K562 (cell line): Measurements from ENCODE around the gene ZBTB20. TPM values are rescaled to one million over a fixed set of nuclear protein-coding genes. Genes with fewer than 3 reads are reported as not detected.

Experiments used
- ATAC-seq: fragments of 200-7000 bp; cut with Tn5 transposase; 3 replicates; pipeline ENCODE4 v1.9.1; 2020; ENCODE audit warnings: moderate library complexity
- BruUV-seq: library from RNA; stranded (reverse); fragments of 400-500 nt; replicated peaks from 2 replicates; lab custom pipeline; 2021; lab: Mats Ljungman, UMichigan
- CTCF ChIA-PET: fragments of 300-600 bp; formaldehyde crosslinking; extraction: SDS; loops from one replicate; lab custom pipeline; 2021; ENCODE audit warnings: low intra/inter-chr PET ratio; lab: Yijun Ruan, JAX
- POLR2A ChIA-PET: fragments of 300-600, 350-650 bp; sonication (Branson Sonifier 250); formaldehyde crosslinking; extraction: SDS; loops from one replicate; lab custom pipeline; 2021; ENCODE audit warnings: antibody characterized with exemption, inconsistent platforms; lab: Yijun Ruan, JAX
- DNase-seq, 4 experiments: peaks; one replicate each; pipeline versions ENCODE4 v3.0.0 to v3.0.0-alpha.2; 2011 to 2018; ENCODE audit warnings: low spot score in 3 of 4, mixed read lengths in 3 of 4; ENCODE audit errors: extremely low read depth in 1 of 4
- FAIRE-seq: peaks from 2 replicates; lab custom pipeline; 2011; peaks lifted over from hg19 to GRCh38; lab: Jason Lieb, UNC
- H2AFZ ChIP-seq: 2 replicates; pipeline ENCODE4 v1.6.0; 2011; ENCODE audit warnings: low read depth, low read length, control low read depth, inconsistent platforms
- H3K27ac ChIP-seq: fragments of 200-600 bp; 3 replicates; pipeline ENCODE4 v1.8.0; 2011; ENCODE audit warnings: low read depth, mild to moderate bottlenecking, control low read depth, inconsistent platforms, low read length, moderate library complexity, mixed read lengths; ENCODE audit errors: extremely low read depth
- H3K27me3 ChIP-seq, 2 experiments: fragments of 300-600 bp in 1 of 2; 2 replicates in 1 of 2; 3 replicates in 1 of 2; pipeline versions ENCODE4 v1.6.0 to v1.8.0; 2011; ENCODE audit warnings: inconsistent platforms in 2 of 2, low read length in 2 of 2, mild to moderate bottlenecking in 1 of 2, mixed read lengths in 1 of 2, moderate library complexity in 1 of 2; ENCODE audit not compliant: control insufficient read depth in 2 of 2, insufficient read depth in 2 of 2
- H3K36me3 ChIP-seq: fragments of 300-600 bp; 3 replicates; pipeline ENCODE4 v1.8.0; 2011; ENCODE audit warnings: mild to moderate bottlenecking, low read length, inconsistent platforms; ENCODE audit not compliant: control insufficient read depth, insufficient read depth
- H3K4me1 ChIP-seq, 2 experiments: fragments of 200-600 bp in 1 of 2; replicated peaks in 1 of 2; 2 replicates in 1 of 2; 3 replicates in 1 of 2; pipeline versions ENCODE4 v1.5.1 to v1.8.0; 2011; ENCODE audit warnings: inconsistent platforms in 2 of 2, low read length in 2 of 2, mild to moderate bottlenecking in 1 of 2, mixed read lengths in 1 of 2, moderate library complexity in 1 of 2; ENCODE audit not compliant: control insufficient read depth in 2 of 2, insufficient read depth in 2 of 2
- H3K4me2 ChIP-seq: 2 replicates; pipeline ENCODE4 v1.6.1; 2011; ENCODE audit warnings: low read length, control low read depth, inconsistent platforms, mixed read lengths; ENCODE audit not compliant: insufficient read depth
- H3K4me3 ChIP-seq: fragments of 200-600 bp; sonication (generic), shearing (Covaris generic); 2 replicates; pipeline ENCODE4 v1.5.1; 2016; ENCODE audit warnings: control low read depth, inconsistent platforms
- H3K79me2 ChIP-seq: fragments of 200-600 bp; 3 replicates; pipeline ENCODE4 v1.8.0; 2011; ENCODE audit warnings: low read length, inconsistent platforms; ENCODE audit not compliant: control insufficient read depth, insufficient read depth
- H3K9ac ChIP-seq, 2 experiments: 2 replicates each; pipeline versions ENCODE4 v1.6.0 to v1.6.1; 2011; ENCODE audit warnings: low read depth in 2 of 2, low read length in 2 of 2, control low read depth in 1 of 2, inconsistent platforms in 1 of 2, mild to moderate bottlenecking in 1 of 2, mixed read lengths in 1 of 2; ENCODE audit not compliant: insufficient read depth in 1 of 2
- H3K9me1 ChIP-seq: one replicate; pipeline ENCODE4 v1.6.0; 2011; ENCODE audit warnings: inconsistent platforms, mild to moderate bottlenecking, low read length, moderate library complexity; ENCODE audit not compliant: control insufficient read depth, insufficient read depth
- H3K9me3 ChIP-seq: replicated peaks from 2 replicates; pipeline ENCODE4 v1.5.1; 2011; ENCODE audit warnings: low read depth, low read length, inconsistent platforms; ENCODE audit not compliant: control insufficient read depth, insufficient read depth
- H4K20me1 ChIP-seq: replicated peaks from 2 replicates; pipeline ENCODE4 v1.6.1; 2011; ENCODE audit warnings: low read length, inconsistent platforms, mixed read lengths; ENCODE audit not compliant: control insufficient read depth, insufficient read depth
- BDP1 ChIP-seq: IDR thresholded peaks from 3 replicates; pipeline ENCODE4 v1.6.1; 2011; ENCODE audit not compliant: insufficient read length, insufficient read depth
- CREM ChIP-seq: IDR thresholded peaks from 2 replicates; pipeline ENCODE4 v1.6.1; 2014; ENCODE audit warnings: antibody characterized with exemption, low read depth
- KDM4B ChIP-seq, 2 experiments: fragments of 450-650 bp in 1 of 2; sonication (generic) in 1 of 2; IDR thresholded peaks; 2 replicates each; pipeline ENCODE4 v1.6.1; 2016 to 2017; ENCODE audit warnings: borderline replicate concordance in 2 of 2, antibody characterized with exemption in 1 of 2, low read depth in 1 of 2, mild to moderate bottlenecking in 1 of 2
- LCOR ChIP-seq: sonication (generic); formaldehyde crosslinking; IDR thresholded peaks from 2 replicates; pipeline ENCODE4 v1.8.0; 2022; ENCODE audit warnings: mild to moderate bottlenecking, missing genetic modification reagents
- WGBS: fragments of 100-300 bp; shearing (Covaris generic); methylation state at CpG from one replicate; pipeline ENCODE4 v1.1.6; 2016; ENCODE audit warnings: low coverage, mixed read lengths; ENCODE audit not compliant: insufficient coverage; ENCODE audit errors: missing lambda C conversion rate; 5-methylcytosine and 5-hydroxymethylcytosine counted together
- in situ Hi-C: fragments of 300-500 bp; cut with MboI; formaldehyde crosslinking; loops from 4 replicates; pipeline ENCODE4 v1.15.0; 2018; ENCODE audit warnings: inconsistent platforms, mixed read lengths
- intact Hi-C: fragments of 100-400 bp; cut with micrococcal nuclease; formaldehyde crosslinking; loops from 2 replicates; pipeline ENCODE4 v1.14.2; 2022
- polyA plus RNA-seq, 8 experiments: library from polyadenylated mRNA; depleted of rRNA in 4 of 8; stranded (reverse) in 5 of 8; unstranded in 3 of 8; fragments of >200 nt; fragmentation: Nextera tagmentation in 2 of 8; fragmentation: Illumina TruSeq in 1 of 8; extraction: Ambion mirVana in 2 of 8; extraction: Trizol in 1 of 8; gene quantifications; 2 replicates each; pipeline versions ENCODE4 v1.2.1 to v1.2.3, GENCODE V29; 2011 to 2014; ENCODE audit warnings: inconsistent platforms in 1 of 8, missing spikeins in 1 of 8
- total RNA-seq, 7 experiments: library from RNA; depleted of rRNA in 6 of 7; stranded (reverse); fragments of >200 nt in 6 of 7; fragmentation: Illumina TruSeq in 2 of 7; extraction: Trizol in 2 of 7; gene quantifications; 2 replicates each; pipeline versions ENCODE4 v1.2.1 to v1.2.3, GENCODE V29; 2011 to 2021; ENCODE audit warnings: low replicate concordance in 1 of 7
- TF ChIP-seq, protein P1 (sequence below): fragments of 250-450 bp; sonication (Bioruptor Pico); IDR thresholded peaks from 2 replicates; pipeline ENCODE4 v1.5.0; 2020; ENCODE audit warnings: mild to moderate bottlenecking, borderline replicate concordance
- TF ChIP-seq, protein P2 (sequence below): fragments of 250-450 bp; sonication (Bioruptor Pico); IDR thresholded peaks from 2 replicates; pipeline ENCODE4 v1.5.0; 2020; ENCODE audit warnings: mild to moderate bottlenecking
- TF ChIP-seq, protein P3 (sequence below): fragments of 450-650 bp; IDR thresholded peaks from 2 replicates; pipeline ENCODE4 v1.6.1; 2014; ENCODE audit warnings: low read depth, mild to moderate bottlenecking, moderate library complexity, borderline replicate concordance

ZBTB20 gene
- total and polyA plus RNA-seq, 9 of the 15 experiments (the other 6 are each of a cell fraction or from before 2014, with no cell fraction given) = 0.17 to 1.7 (median 0.45) TPM

DNA sequence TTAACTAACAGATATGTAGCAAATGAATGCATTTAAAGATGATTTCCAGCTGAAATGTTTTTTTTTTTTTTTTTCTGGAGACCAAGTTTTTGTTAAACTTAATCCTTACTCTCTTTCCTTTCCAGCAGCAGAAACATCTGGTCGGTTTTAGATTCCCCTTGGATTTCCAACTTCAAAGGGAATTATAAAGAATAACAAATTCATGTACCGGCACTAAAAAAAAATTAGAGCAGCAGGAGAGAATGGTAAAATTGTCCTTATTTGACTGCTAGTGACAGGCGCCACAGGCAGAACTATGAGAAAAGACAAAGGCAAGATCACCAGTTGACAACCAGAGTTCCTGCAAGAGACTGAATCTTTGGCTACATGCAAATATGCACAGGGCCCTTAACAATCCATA is 459.9 kb downstream of the ZBTB20 start:
- no peak for FAIRE-seq
- DNase-seq = no peak
- Histone ChIP-seq H3K79me2 (no peaks in the 10 kb centered on the region), H3K36me3 (no peaks in the 10 kb centered on the region), H4K20me1 (no peaks in the 10 kb centered on the region), H3K4me3 (no peak overlapping the region), H3K9me3 (no peaks in the 10 kb centered on the region), H3K4me1 (no peaks in the 10 kb centered on the region), H3K9me1 (no peaks in the 10 kb centered on the region), H2AFZ (no peak overlapping the region), H3K27ac (no peak overlapping the region), H3K4me2 (no peak overlapping the region), H3K9ac (no peak overlapping the region), H3K27me3 (no peaks in the 10 kb centered on the region)
- POLR2A ChIA-PET = no interaction called here
- CTCF ChIA-PET = no interaction called here
- 17% methylated on average over 3 of the region's 3 CpGs for WGBS
- in situ Hi-C loops = no loop called here
- intact Hi-C loops = no loop called here
- TF ChIP-seq LCOR (CRISPR knock-in tag) (no peak), CREM (no peak), KDM4B (IDR thresholded peaks at IDR 0.05; ENCODE audit: borderline replicate concordance in 2 of 2, low read depth in 1 of 2) (no peak), BDP1 (no peak)
- TF ChIP-seq, protein P1, sequence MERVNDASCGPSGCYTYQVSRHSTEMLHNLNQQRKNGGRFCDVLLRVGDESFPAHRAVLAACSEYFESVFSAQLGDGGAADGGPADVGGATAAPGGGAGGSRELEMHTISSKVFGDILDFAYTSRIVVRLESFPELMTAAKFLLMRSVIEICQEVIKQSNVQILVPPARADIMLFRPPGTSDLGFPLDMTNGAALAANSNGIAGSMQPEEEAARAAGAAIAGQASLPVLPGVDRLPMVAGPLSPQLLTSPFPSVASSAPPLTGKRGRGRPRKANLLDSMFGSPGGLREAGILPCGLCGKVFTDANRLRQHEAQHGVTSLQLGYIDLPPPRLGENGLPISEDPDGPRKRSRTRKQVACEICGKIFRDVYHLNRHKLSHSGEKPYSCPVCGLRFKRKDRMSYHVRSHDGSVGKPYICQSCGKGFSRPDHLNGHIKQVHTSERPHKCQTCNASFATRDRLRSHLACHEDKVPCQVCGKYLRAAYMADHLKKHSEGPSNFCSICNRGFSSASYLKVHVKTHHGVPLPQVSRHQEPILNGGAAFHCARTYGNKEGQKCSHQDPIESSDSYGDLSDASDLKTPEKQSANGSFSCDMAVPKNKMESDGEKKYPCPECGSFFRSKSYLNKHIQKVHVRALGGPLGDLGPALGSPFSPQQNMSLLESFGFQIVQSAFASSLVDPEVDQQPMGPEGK (CRISPR knock-in tag) = no peak
- TF ChIP-seq, protein P2, sequence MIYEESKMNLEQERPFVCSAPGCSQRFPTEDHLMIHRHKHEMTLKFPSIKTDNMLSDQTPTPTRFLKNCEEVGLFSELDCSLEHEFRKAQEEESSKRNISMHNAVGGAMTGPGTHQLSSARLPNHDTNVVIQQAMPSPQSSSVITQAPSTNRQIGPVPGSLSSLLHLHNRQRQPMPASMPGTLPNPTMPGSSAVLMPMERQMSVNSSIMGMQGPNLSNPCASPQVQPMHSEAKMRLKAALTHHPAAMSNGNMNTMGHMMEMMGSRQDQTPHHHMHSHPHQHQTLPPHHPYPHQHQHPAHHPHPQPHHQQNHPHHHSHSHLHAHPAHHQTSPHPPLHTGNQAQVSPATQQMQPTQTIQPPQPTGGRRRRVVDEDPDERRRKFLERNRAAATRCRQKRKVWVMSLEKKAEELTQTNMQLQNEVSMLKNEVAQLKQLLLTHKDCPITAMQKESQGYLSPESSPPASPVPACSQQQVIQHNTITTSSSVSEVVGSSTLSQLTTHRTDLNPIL (CRISPR knock-in tag) = no peak
- TF ChIP-seq, protein P3, sequence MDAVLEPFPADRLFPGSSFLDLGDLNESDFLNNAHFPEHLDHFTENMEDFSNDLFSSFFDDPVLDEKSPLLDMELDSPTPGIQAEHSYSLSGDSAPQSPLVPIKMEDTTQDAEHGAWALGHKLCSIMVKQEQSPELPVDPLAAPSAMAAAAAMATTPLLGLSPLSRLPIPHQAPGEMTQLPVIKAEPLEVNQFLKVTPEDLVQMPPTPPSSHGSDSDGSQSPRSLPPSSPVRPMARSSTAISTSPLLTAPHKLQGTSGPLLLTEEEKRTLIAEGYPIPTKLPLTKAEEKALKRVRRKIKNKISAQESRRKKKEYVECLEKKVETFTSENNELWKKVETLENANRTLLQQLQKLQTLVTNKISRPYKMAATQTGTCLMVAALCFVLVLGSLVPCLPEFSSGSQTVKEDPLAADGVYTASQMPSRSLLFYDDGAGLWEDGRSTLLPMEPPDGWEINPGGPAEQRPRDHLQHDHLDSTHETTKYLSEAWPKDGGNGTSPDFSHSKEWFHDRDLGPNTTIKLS = no peak
- no peak for ATAC-seq
- BruUV-seq = no TSS peak
